ENCODE measurements around the gene RFX2.

- TF ChIP-seq CTCF (IDR thresholded peaks at IDR 0.05; ENCODE audit: insufficient read depth, low read depth, low read length) (no peak), EZH2 (IDR thresholded peaks at IDR 0.05; ENCODE audit: insufficient read depth, low read length) (no peak)
Observed at GRCh38 chr19:6011206-6011605, 99.1 kb downstream of the RFX2 start.
